Measurements from ENCODE around the gene CDKN2A. TPM values are rescaled to one million over a fixed set of nuclear protein-coding genes. Genes with fewer than 3 reads are reported as not detected.

CDKN2A gene
- total RNA-seq, 1 donor from 2014 or later = not detected

DNA sequence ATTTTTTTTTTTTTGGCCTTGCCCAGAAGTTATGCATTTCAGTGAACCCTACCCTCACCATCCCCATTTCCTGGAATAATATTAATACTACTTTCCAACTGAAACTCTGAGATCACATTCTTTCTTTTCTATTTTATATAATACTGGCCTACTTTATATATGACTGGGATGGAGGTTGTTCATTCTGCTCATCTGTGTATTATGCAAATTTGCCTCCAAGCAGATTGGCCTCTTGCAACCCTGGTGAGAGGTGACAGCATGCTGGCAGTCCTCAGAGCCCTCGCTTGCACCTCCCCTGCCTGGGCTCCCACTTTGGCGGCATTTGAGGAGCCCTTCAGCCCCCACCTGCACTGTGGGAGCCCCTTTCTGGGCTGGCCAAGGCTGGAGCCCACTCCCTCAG, 35.4 kb downstream of the CDKN2A start:
- Mint-ChIP-seq H3K27ac (ENCODE audit: unreplicated experiment) (no peak overlapping the region), H3K9me3 (ENCODE audit: unreplicated experiment) (no peaks in the 10 kb centered on the region), H3K36me3 (ENCODE audit: low read depth, unreplicated experiment) (peaks cover 3% of the 10 kb centered on the region), H3K27me3 (ENCODE audit: unreplicated experiment) (peaks cover 2% of the 10 kb centered on the region), H3K4me3 (ENCODE audit: unreplicated experiment) (no peak overlapping the region), H3K4me1 (ENCODE audit: unreplicated experiment) (no peaks in the 10 kb centered on the region)
- TF ChIP-seq, protein P1, sequence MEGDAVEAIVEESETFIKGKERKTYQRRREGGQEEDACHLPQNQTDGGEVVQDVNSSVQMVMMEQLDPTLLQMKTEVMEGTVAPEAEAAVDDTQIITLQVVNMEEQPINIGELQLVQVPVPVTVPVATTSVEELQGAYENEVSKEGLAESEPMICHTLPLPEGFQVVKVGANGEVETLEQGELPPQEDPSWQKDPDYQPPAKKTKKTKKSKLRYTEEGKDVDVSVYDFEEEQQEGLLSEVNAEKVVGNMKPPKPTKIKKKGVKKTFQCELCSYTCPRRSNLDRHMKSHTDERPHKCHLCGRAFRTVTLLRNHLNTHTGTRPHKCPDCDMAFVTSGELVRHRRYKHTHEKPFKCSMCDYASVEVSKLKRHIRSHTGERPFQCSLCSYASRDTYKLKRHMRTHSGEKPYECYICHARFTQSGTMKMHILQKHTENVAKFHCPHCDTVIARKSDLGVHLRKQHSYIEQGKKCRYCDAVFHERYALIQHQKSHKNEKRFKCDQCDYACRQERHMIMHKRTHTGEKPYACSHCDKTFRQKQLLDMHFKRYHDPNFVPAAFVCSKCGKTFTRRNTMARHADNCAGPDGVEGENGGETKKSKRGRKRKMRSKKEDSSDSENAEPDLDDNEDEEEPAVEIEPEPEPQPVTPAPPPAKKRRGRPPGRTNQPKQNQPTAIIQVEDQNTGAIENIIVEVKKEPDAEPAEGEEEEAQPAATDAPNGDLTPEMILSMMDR (IDR thresholded peaks at IDR 0.05; ENCODE audit: unreplicated experiment) = no peak
- DNase-seq (ENCODE audit: low spot score) = no peak

DNA sequence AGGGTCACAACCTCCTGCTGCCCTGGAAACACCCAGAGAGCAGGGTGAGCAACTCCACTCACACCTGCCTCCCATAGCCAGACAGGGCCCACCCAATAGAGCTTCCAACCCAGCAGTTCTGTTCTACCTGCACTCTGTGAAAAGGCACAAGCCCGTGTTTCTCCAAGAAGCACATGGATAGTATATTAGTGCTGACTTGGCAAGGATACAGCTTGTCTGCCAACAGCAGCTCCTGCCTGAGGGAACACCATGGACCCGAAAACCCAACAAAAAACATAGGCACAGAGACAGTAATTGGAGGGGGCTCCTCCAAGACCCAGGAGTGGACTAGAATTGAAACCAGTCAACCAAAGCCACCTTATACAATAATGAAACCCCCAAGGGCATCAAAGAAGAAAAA, 48.6 kb downstream of the CDKN2A start:
- Mint-ChIP-seq H3K4me3 (ENCODE audit: unreplicated experiment) (no peak overlapping the region), H3K9me3 (ENCODE audit: unreplicated experiment) (no peaks in the 10 kb centered on the region), H3K36me3 (ENCODE audit: low read depth, unreplicated experiment) (no peaks in the 10 kb centered on the region), H3K27ac (ENCODE audit: unreplicated experiment) (no peak overlapping the region), H3K4me1 (ENCODE audit: unreplicated experiment) (no peaks in the 10 kb centered on the region), H3K27me3 (ENCODE audit: unreplicated experiment) (no peaks in the 10 kb centered on the region)
- TF ChIP-seq, protein P1 (IDR thresholded peaks at IDR 0.05; ENCODE audit: unreplicated experiment) = no peak
- DNase-seq (ENCODE audit: low spot score) = no peak

DNA sequence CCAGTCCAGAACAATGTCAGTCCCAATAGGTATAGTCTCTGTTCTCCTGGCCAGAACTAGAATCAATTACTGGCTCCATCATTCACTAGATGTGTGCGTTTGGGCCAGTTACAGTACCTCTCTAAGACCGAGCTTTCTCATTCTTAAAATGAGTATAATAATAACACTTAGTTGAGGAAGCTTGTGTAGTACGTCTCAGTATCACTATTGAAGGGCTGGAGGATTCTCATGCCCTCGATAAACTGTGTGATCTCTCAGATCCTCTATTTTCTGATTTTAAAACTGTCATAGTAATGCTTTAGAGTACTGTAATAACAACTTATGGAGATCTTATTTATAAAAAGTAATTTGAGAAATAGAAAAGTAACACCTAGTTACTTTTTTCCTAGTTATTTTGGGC, 50.7 kb downstream of the CDKN2A start:
- H3K27ac Mint-ChIP-seq (ENCODE audit: unreplicated experiment) = no peak overlapping the region
- H3K9me3 Mint-ChIP-seq (ENCODE audit: unreplicated experiment) = no peaks in the 10 kb centered on the region
- no peaks in the 10 kb centered on the region for H3K36me3 Mint-ChIP-seq (ENCODE audit: low read depth, unreplicated experiment)
- H3K27me3 Mint-ChIP-seq (ENCODE audit: unreplicated experiment) = no peaks in the 10 kb centered on the region
- TF ChIP-seq, protein P1 (IDR thresholded peaks at IDR 0.05; ENCODE audit: unreplicated experiment) = no peak
- H3K4me3 Mint-ChIP-seq (ENCODE audit: unreplicated experiment) = no peak overlapping the region
- no peak for DNase-seq (ENCODE audit: low spot score)
- H3K4me1 Mint-ChIP-seq (ENCODE audit: unreplicated experiment) = no peaks in the 10 kb centered on the region

DNA sequence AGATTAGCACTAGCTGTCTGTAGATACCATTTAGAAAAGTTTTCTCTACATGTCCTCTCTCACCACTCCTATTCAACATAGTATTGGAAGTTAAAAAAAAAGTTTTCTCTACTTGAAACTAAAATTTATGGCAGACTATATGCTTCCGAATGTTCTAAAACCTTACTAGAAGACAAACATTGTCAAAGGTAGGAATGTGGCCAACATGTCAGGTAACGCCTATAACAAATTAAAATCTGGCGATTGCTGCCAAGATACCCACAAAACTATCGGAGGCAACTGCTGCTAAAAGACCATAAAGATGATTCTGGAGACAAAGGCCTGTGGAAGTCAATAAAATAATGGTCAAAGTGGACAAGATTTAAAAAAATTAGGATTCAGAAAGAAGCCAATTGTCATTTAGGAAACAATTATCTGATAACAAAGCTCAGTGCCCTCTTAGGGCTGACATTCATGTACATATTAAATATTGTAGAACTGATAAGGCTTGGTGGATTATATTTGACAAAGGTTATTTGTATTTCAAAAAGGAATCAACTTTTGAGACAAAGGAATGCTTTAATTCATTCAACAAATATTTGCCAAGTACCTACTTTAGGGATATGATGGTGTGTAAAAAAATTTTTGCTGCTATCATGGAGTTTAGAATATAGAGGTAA, 52.7 kb downstream of the CDKN2A start:
- Mint-ChIP-seq H3K27ac (ENCODE audit: unreplicated experiment) (no peak overlapping the region), H3K9me3 (ENCODE audit: unreplicated experiment) (no peaks in the 10 kb centered on the region), H3K4me3 (ENCODE audit: unreplicated experiment) (no peak overlapping the region), H3K36me3 (ENCODE audit: low read depth, unreplicated experiment) (no peaks in the 10 kb centered on the region), H3K27me3 (ENCODE audit: unreplicated experiment) (no peaks in the 10 kb centered on the region), H3K4me1 (ENCODE audit: unreplicated experiment) (no peaks in the 10 kb centered on the region)
- TF ChIP-seq, protein P1 (IDR thresholded peaks at IDR 0.05; ENCODE audit: unreplicated experiment) = no peak
- no peak for DNase-seq (ENCODE audit: low spot score)

DNA sequence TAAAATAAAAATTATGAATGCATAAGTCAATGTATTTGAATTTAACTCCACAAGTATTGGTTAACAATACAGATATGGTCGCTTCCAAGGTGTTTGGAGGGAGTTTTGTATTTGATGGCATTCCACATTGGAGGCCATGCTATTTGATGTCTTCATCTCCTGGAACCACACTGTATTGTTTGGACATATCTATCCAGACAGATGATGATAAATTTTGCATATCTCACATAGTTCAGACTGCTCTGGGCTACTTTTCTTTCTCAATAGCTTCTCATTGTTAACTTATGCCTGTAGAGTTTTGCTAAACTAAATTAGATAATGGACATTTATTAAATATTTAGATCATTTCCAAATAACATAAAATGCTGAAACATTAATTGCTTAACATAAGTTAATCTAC, 58.0 kb downstream of the CDKN2A start:
- Mint-ChIP-seq H3K36me3 (ENCODE audit: low read depth, unreplicated experiment) (no peaks in the 10 kb centered on the region), H3K4me1 (ENCODE audit: unreplicated experiment) (no peaks in the 10 kb centered on the region), H3K9me3 (ENCODE audit: unreplicated experiment) (no peaks in the 10 kb centered on the region), H3K27ac (ENCODE audit: unreplicated experiment) (no peak overlapping the region), H3K4me3 (ENCODE audit: unreplicated experiment) (no peak overlapping the region), H3K27me3 (ENCODE audit: unreplicated experiment) (no peaks in the 10 kb centered on the region)
- TF ChIP-seq, protein P1 (IDR thresholded peaks at IDR 0.05; ENCODE audit: unreplicated experiment) = no peak
- no peak for DNase-seq (ENCODE audit: low spot score)

Measured in endothelial cell (in vitro differentiated cells).